SW 1271 (cell line): ENCODE measurements around the gene ATAD3C.
"Not testable (repeated sequence)": the region's sequence is repeated elsewhere in the genome, so short reads cannot be mapped to it uniquely, and the experiment has no call there.

Source experiments
- DNase-seq, 2 experiments: peaks; one replicate each; lab custom pipeline; 2025; lab: John Stamatoyannopoulos, UW

The ATAD3C gene

DNA sequence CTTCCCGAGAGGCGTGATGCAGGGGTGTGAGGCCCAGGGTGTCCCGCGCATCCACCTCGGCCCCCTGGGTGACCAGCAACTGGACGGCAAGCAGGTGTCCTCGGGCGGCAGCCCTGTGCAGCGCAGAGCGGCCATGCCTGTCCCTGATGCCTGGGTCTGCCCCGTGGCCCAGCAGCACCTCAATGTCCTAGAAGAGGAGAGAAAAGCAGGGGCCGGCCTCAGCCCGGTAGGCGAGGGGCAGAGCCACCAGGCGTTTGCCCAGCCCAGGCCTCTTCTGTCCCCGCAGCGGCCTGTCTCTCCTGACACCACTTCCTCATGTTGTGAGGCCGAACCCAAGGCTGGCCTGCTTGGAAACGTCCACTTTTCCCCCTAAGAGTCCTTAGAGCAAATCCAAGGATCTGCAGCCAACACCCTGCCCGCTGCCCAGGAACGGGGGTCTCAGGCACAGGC lies 30.1 kb upstream of the ATAD3C start:
- no peak for DNase-seq

DNA sequence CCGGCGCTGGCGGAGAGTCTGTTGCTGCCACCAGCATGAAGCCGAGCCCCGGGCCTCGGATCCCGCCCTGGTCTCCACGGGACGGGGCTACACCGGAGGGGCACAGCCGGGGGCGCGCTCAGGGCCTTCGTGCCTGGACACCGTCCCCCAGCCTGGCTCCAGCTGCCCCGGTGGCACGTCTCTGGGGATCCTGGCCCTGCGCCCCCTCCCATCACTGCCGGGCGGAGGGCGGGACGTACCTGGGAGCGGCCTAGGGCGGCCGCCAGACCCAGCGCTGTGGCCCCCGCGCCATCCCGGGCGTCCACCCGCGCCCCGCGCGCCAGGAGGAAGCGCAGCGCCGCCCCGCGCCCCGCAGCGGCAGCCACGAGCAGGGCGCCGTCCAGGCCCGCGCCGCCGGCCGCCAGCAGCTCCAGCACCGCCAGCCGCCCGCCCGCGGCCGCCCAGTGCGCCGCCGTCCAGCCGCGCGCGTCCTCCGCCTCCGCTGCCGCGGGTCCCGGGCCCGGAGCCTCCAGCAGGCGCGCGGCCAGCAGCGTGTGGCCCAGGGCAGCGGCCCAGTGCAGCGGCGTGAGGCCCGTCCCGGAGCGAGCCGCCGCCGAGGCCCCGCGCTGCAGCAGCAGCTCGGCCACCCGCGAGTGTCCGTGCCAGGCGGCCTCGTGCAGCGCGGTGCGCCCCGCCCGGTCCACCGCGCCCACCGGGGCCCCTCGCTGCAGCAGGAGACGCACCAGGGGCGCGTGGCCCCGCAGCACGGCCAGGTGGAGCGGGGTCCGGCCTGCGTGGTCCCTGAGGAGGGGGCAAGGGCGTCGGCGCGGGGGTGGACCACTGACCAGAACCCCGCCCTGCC lies 29.5 kb upstream of the ATAD3C start:
- DNase-seq, result no peak

DNA sequence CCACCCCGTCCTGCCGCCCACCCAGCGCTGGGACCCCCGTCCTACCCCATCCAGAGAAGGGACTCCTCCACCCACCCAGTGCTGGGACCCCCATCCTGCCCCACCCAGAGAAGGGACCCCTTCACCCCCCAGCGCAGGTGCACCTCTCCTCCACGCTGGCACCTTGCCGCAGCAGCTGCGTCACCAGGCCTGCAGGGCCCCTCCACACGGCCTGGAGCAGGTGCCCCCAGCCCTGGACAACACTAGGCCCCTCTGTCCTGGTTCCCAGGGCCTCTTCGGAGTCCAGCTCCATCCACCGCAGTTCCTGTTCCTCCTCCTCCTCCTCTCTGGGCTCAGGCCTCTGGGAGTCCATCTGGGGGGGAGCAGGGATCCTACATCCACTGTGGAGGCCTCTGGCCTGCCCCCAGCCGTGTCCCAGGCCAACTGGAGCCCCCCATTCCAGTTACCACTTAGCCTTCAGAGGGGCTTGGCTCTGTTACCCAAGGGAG lies 28.8 kb upstream of the ATAD3C start:
- DNase-seq, result no peak

DNA sequence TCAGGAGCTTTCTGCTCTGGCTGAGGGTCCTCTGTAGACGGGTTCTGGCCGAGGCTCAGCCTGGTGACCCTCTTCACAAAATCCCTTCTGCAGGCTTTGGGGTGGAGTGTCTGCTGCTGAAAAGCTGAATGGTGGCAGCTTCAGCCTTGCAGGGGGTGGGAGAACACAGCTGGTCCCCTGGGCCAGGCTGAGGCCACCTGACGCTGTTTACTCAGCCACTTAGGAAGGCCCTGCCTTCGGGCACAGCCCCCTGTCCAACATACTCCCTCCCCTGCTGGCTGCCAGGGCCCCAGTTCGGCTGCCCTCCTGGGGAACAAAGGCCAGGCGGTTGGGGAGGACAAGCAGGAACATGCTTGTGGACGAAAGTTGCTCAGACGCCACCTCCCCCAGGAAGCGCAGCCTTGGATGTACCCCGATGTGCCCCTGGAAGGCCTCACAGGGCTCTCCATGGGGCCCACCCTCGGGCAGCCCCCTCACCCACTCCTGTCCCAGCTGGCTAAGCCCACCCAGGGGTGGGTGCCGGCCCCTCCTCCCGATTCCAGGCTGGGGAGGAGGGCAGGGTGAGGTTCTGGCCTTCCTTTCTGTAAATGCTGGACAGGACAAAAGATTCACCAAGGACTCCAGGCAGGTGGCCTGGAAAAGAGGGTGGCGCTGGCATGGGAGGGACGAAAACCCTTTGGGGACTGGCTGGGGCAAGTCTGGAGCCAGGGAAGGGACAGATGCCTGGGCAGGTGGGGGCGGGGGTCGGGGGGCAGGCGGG lies 28.2 kb upstream of the ATAD3C start, which contains the start of gene ANKRD65:
Gene ANKRD65 (minus strand): TSS at position 130 of the 760 bp plus-strand sequence. CDS start 271 bp downstream, outside the sequence.
- no peak for DNase-seq

DNA sequence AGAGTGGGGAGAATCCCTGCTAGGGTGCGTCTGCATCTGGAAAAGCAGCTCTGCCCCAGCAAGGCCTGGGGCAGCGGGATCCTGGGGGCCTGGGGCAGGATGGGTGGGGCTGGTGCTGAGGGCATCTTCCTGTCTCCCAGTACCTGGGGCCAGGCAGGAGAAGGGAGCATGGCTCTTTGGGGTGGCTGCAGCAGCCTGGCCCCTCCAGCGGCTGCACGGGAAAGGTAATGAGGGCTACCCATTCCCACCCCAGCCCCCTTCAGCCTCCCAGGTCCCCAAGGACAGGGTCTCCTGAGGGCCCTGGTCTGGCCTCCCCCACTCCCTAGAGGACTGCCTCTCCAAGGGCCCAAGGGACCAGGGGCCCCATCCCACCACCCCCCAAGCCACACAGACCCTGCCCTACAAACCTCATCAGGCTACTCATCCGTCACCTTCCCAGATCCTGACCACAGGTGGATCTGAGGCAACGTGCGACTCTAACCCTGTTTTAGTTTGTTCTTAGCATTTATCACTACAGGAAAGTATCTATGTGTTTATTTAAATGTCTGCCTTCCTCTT lies 27.5 kb upstream of the ATAD3C start:
- DNase-seq, result no peak

DNA sequence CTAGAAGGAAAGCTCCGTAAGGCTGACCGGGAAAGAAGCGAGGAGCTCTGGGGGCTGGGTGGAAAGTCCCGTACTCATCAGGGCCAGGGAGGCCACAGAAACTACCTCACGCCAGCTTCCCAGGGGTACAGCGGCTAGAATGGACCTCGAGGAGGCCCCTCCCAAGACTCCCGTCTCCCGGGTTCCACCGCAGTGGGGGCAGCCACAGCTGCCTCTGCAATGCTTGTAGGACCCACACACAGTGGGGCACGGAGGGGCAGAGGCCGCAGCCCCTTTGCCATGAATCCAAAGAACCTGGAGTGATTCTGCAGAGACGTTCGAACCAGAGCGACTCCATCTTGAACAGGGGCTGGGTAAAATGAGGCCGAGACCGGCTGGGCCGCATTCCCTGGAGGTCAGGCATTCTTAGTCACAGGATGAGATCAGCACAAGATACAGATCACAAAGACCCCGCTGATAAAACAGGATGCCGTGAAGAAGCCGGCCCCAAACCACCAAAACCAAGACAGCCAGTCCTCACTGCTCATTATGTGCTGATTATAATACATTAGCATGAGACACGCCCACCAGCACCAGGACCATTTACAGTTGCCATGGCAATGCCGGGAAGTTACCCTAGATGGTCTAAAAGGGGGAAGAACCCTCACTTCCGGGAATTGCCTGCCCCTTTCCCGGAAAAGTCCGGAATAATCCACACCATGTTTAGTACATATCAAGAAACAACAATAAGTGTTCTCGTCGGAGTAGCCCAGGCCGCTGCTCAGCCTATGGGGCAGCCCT lies 26.8 kb upstream of the ATAD3C start:
- DNase-seq, result no peak

DNA sequence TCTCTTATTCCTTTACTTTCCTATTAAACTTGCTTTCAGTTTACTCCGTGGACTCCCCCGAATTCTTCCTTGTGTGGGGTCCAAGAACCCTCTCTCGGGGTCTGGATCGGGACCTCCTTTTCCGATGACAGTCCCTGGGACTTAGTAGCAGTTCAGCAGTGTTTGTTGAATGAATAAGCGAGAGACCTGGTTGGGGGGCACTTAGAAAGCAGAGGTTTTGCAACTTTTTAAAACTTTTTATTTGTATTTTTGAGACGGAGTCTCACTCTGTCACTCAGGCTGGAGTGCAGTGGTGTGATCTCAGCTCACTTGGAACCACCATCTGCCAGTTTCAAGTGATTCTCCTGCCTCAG lies 26.3 kb upstream of the ATAD3C start:
- DNase-seq, result no peak

DNA sequence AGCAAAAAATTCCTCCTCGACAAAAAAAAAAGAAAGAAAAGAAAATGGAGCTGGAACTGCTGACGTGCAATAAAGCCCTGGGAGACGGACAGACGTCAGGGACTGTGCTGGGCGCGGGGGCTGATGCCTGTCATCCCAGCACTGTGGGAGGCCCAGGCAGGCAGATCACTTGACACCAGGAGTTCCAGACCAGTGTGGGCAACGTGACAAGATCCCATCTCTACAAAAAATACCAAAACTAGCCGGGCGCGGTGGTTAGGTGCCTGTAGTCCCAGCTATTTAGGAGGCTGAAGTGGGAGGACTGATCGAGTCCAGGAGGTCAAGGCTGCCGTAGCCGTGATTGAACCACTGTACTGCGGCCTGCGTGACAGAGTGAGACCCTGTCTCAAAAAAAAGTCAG lies 24.8 kb upstream of the ATAD3C start:
- no peak for DNase-seq

DNA sequence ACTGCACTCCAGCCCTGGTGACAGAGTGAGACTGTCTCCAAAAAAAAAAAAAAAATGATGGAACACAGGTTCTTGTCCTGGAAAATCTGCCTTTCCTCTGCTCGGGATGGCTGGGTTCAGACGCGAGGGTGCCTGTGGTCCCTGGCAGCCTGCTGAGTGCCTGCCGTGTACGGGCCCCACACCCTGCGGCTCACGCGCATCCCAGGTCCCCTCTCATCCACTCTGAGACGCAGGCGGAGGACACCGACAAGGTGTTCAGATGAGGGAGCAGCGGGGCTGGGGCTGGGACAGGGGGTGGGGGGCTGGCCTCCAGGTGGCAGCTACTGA lies 24.1 kb upstream of the ATAD3C start:
- DNase-seq, result no peak

DNA sequence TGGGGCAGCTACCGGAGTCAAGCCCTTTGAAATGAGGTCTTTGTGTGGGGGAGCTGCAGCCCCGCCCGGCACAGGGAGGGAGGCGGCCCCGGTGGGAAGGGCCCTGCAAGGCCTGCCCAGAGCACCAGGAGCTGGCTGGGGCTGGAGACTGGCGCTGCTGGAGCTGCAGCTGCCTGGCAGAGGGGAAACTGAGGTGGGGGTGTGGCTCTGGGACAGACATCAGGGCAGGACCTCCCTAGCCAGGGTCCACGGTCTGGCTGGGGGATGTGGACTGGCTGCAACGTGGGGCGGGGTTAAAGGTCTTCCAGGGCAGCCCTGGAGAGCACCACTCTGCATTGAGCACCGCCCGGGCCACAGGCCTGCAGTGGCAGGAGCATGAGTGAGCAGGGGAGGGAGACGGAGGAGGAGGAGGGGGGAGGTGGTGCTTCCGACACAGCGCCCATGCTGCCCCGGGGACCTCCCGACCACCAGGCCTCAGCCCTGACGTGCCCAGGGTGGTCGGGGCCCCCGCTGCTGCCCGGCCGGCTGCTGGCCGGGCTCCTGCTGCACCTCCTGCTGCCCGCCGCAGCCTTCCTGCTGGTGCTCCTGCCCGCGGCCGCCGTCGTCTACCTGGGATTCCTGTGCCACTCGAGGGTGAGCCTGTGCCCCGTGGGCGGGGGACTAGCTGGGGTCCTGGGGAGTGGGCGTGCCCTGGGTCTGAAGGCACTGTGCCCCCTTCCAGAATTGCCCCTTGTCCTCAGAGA lies 23.6 kb upstream of the ATAD3C start:
- no peak for DNase-seq

DNA sequence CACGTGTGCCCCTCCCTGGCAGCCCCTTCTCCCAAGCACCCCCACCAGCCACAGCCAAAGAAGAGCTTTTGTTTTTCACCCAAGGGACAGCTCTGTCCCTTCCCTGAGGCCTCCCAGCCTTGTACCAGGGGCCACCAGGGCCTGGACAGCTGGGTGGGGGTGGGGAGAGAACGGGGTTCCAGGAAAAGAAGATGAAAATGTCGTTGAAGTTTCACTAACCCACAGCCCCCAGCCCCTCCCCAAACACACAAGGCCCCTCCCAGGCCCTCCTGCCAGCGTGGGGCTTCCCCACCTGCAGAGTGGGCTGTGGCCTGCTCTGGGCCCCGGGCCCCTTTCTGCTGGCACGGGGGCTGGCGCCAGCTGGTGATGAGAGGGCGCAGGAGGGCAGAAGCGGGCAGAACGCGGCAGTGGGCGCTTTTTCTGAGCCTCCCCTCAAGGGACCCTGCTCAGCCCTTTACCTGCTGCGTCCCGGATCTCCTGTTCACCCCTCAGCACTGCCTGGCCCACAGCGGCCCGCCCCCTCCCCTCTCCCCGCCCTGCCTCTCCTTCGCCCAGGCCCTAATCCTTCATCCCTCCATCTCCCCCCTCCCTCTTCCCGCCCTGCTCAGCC lies 22.9 kb upstream of the ATAD3C start:
- no peak for DNase-seq

DNA sequence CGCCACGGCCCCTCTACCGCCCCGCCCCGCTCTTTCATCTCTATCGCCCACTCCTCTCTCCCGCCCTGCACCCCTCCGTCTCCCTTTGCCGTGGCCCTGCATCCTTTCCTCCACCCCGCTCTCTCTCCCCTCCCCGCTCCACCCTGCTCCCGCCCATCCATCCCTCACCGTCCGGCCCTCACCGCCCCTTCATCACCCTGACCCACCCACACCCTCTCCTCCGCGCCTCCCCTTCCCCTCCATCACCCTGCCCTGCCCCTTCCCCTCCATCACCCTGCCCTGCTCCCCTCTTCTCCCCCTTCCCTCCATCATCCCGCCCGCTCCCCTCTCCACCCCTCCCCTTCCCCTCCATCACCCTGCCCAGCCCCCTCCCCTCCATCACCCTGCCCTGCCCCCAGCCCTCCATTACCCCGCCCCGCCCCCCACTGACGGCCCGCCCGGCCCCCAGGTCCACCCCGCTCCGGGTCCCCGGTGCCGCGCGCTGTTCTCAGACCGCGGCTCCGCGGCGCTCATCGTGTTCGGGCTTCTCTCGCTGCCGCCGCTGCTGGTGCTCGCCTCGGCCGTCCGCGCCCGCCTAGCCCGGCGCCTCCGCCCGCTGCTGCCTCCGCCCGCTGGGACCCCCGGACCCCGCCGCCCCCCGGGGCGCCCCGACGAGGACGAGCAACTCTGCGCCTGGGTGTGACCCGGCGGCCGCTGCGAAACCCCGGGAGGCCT lies 22.2 kb upstream of the ATAD3C start:
- DNase-seq, result no peak

DNA sequence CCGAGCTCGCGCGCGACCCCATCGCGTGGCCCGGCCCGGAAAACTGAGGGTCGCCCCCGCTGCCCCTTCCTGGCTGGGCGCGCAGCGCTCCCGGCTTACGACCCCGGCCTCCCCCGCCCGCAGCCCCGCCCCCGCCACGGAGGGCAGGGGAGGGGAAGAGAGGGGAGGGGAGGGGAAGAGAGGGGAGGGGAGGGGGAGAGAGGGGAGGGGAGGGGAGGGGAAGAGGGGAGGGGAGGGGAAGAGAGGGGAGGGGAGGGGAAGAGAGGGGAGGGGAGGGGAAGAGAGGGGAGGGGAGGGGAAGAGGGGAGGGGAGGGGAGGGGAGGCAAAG lies 21.7 kb upstream of the ATAD3C start:
- DNase-seq, result no peak

DNA sequence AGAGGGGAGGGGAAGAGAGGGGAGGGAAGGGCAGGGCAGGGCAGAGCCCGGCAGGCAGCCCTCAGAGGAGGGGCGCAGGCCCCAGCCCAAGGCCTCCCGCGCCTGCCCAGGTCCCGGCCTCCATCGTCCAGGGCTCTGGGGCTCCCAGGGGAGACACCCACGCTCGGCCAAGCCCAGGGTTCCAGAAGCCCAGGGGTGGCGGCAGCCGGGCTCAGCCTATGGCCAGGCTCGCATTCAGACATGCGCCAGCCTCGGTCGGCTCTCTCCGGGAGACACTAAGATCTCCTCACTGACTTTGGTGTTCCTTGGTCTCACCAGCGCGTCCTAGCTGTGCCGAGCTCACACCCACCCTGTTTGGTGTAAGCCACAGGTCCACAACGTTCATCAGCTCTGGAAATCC lies 21.3 kb upstream of the ATAD3C start:
- no peak for DNase-seq

DNA sequence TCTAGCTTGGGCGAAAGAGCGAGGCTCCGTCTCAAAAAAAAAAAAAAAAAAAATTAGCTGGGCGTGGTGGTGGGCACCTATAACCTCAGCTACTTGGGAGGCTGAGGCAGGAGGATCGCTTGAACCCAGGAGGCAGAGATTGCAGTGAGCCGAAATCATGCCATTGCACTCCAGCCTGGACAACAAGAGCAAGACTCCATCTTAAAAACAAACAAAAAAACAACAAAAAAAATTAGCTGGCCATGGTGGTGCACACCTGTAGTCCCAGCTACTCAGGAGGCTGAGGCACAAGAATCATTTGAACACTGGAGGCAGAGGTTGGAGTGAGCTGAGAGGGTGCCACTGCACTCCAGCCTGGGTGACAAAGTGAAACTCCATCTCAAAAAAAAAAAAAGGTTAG lies 20.5 kb upstream of the ATAD3C start:
- not testable (repeated sequence) for DNase-seq

DNA sequence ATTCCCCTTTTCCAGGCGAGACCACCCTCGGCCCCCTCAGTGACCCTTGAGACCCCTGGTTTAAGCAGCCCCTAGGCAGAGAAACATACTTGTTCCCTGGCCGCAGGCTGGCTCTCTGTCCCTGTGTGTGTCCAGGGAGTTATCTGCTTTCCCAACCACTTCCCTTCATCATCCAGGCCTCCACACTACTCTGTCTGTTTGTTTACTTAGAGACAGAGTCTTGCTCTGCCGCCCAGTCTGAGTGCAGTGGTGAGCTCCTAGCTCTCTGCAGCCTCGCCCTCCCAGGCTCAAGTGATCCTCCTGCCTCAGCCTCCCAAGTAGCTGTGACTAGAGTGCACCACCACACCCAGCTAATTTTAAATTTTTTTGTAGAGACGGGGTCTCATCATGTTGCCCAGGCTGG lies 19.8 kb upstream of the ATAD3C start:
- no peak for DNase-seq

DNA sequence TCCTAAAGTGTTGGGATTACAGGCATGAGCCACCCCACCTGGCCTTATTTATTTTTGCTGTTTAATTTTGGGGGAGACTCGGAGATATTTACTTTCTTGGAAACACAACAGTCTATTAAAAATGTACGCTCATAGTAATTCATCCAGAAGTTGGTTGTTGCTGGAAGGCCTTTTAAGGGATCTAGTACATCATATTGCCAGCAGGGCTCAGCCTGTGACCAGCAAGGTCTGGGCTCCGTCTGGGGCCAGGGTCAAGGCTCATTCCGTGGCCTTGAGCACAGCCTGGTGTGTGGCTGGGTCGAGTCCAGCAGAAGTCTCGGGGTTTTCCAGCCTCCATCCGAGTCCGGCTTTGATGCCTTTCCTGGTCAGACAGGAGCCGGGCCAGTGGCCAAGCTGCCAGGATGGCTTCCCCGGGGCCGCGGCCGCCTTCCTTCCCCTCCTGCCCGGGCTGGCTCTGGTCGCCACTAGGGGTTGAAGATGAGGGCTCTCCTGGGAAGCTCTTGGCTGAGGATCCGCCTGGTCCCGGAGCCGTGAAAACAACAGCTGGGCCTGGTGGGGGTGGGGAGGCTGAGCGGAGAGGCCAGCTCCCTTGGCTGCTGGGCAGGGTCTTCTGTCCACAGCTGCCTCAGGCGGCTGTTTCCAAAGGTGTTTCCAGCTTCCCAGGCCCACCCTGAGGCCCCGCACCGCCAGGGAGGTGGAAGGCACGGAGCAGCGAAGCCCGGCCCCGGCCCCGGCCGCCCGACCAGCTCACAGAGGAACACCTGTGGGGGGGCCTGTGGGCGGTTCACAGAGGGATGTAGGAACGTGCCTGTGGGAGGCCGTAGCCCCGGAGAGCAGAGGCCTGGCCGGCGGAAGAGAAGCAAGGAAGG lies 19.1 kb upstream of the ATAD3C start:
- DNase-seq, result no peak

DNA sequence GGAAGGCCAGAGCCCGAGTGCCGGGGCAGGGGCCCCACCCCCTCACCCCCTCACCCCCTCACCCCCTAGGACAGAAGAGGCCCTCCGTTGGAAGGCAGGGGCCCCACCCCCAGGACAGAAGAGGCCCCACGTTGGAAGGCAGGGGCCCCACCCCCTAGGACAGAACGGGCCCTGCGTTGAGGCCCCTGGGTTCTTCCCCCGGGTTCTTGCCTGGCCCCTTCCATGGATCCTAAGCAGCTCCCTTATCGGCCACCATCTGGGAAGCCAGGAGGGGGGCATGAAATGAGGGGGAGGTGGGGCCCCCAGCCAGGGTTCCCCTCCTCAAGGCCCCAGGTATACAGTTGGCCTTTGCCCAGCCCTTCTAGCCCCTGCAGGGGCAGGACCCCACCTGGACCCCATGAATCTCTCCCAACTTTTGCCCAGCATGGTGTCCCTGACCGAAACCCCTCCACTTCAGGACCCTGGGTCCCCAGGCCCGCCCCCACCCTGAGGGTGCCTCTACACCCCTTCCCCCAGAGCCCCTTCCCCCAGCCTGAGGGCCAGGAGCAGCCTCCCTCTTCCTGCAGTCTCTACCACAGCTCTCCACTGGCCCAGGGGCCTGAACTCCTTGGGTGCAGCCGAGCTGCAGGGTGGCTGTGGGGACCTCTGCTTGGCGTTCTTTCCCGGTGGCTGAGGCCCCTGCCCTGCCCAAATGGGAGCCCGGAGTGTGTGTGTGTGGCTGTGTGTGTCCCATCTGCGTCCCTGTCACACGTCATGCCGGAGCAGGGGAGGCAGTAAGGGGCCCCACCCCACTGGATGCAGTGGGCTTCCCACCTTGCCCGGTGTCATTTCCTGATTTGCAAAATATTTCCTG lies 18.3 kb upstream of the ATAD3C start:
- DNase-seq, result no peak

DNA sequence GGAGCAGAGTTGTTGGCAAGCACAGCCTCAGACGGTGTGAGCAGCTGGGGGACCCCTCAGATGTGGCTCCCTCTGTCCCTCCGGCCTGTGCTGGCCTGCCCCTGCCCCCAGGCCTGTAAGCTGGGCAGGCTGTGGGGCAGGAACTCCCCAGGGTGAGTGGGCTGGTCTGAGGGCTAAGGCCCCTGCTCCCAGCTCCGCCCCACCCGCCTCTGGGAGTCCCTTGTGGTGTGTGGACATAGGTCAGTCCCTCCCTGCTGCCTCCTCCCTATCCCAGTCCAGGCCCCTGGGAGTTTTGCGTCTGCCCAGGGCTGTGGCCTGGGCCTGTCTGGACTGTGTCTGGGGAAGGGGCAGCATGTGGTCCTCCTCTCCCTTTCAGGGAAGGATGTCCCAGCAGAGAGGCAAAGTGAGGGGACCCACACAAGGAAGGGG lies 17.6 kb upstream of the ATAD3C start:
- DNase-seq, result no peak
